GM23338 (cell line): ENCODE measurements around the gene PRSS36. TPM values are rescaled to one million over a fixed set of nuclear protein-coding genes. Genes with fewer than 3 reads are reported as not detected.

Experiments
- ATAC-seq: fragments of 200-7000 bp; cut with Tn5 transposase; 3 replicates; pipeline ENCODE4 v1.9.1; 2020
- DNase-seq: peaks from one replicate; pipeline ENCODE4 v3.0.0-alpha.2; 2015; ENCODE audit warnings: low spot score
- H2AFZ ChIP-seq: fragments of 200-600 bp; sonication (generic); 2 replicates; pipeline ENCODE4 v1.8.0; 2016; ENCODE audit warnings: antibody characterized with exemption, mild to moderate bottlenecking, moderate library complexity
- H3F3A ChIP-seq: fragments of 200-600 bp; sonication (generic); replicated peaks from 2 replicates; pipeline ENCODE4 v1.8.0; 2017; ENCODE audit warnings: antibody characterized with exemption, mixed run types, low read depth
- H3K27ac ChIP-seq: fragments of 200-600 bp; sonication (generic); 2 replicates; pipeline ENCODE4 v1.6.1; 2016; ENCODE audit warnings: low read depth
- H3K27me3 ChIP-seq: fragments of 200-600 bp; sonication (generic); 2 replicates; pipeline ENCODE4 v1.8.0; 2016; ENCODE audit warnings: mild to moderate bottlenecking, mixed run types, moderate library complexity; ENCODE audit not compliant: insufficient read depth
- H3K36me3 ChIP-seq: fragments of 200-600 bp; sonication (generic); 2 replicates; pipeline ENCODE4 v1.8.0; 2016; ENCODE audit warnings: mild to moderate bottlenecking; ENCODE audit not compliant: insufficient read depth
- H3K4me1 ChIP-seq: fragments of 200-600 bp; sonication (generic); 2 replicates; pipeline ENCODE4 v1.8.0; 2016; ENCODE audit warnings: mild to moderate bottlenecking, moderate library complexity; ENCODE audit not compliant: insufficient read depth
- H3K4me2 ChIP-seq: fragments of 200-600 bp; sonication (generic); 2 replicates; pipeline ENCODE4 v1.7.1; 2017; ENCODE audit warnings: mixed run types
- H3K4me3 ChIP-seq: fragments of 200-600 bp; sonication (generic); 2 replicates; pipeline ENCODE4 v1.6.1; 2016; ENCODE audit warnings: mixed run types
- H3K79me2 ChIP-seq: fragments of 200-600 bp; sonication (generic); replicated peaks from 2 replicates; pipeline ENCODE4 v1.8.0; 2017; ENCODE audit warnings: mild to moderate bottlenecking; ENCODE audit not compliant: insufficient read depth
- H3K9me2 ChIP-seq: fragments of 200-600 bp; sonication (generic); 2 replicates; pipeline ENCODE4 v1.8.0; 2017; ENCODE audit not compliant: insufficient read depth
- H4K20me1 ChIP-seq: fragments of 200-600 bp; sonication (generic); replicated peaks from 2 replicates; pipeline ENCODE4 v1.8.0; 2017; ENCODE audit warnings: mild to moderate bottlenecking; ENCODE audit not compliant: insufficient read depth
- H3K27ac Mint-ChIP-seq: 2 replicates; pipeline ENCODE4 v1.8.0; 2020; ENCODE audit warnings: inconsistent platforms, mild to moderate bottlenecking, moderate library complexity, mixed read lengths
- H3K27me3 Mint-ChIP-seq: 3 replicates; pipeline ENCODE4 v1.8.0; 2022; ENCODE audit warnings: low read depth, mild to moderate bottlenecking, moderate library complexity, mixed read lengths, inconsistent platforms; ENCODE audit not compliant: insufficient read depth, poor library complexity
- H3K36me3 Mint-ChIP-seq: 3 replicates; pipeline ENCODE4 v1.8.0; 2021; ENCODE audit warnings: low read depth, mild to moderate bottlenecking, inconsistent platforms, moderate library complexity, mixed read lengths
- H3K4me1 Mint-ChIP-seq: 3 replicates; pipeline ENCODE4 v1.8.0; 2020; ENCODE audit warnings: mild to moderate bottlenecking, inconsistent platforms, mixed read lengths
- H3K4me3 Mint-ChIP-seq: 3 replicates; pipeline ENCODE4 v1.8.0; 2021; ENCODE audit warnings: moderate library complexity, mild to moderate bottlenecking, inconsistent platforms, mixed read lengths
- H3K9me3 Mint-ChIP-seq: 3 replicates; pipeline ENCODE4 v1.8.0; 2020; ENCODE audit warnings: moderate library complexity, mild to moderate bottlenecking, inconsistent platforms, mixed read lengths
- CREB1 ChIP-seq: fragments of 250-450 bp; sonication (Bioruptor Pico); IDR thresholded peaks from 2 replicates; pipeline ENCODE4 v1.5.0; 2020; ENCODE audit warnings: low read depth, mild to moderate bottlenecking, moderate library complexity
- CTCF ChIP-seq, 2 experiments: fragments of 200-600 bp in 1 of 2; sonication (generic) in 1 of 2; conservative IDR thresholded peaks; 2 replicates each; pipeline versions ENCODE4 v1.5.1 to v1.6.1; 2016 to 2017; ENCODE audit warnings: antibody characterized with exemption in 2 of 2, low read depth in 2 of 2, mild to moderate bottlenecking in 2 of 2, moderate library complexity in 1 of 2
- EZH2 ChIP-seq: fragments of 200-600 bp; sonication (generic); IDR thresholded peaks from one replicate; pipeline ENCODE4 v1.8.0; 2017; ENCODE audit warnings: antibody characterized with exemption, mild to moderate bottlenecking, low read depth; ENCODE audit not compliant: unreplicated experiment
- EZH2phosphoT487 ChIP-seq: fragments of 200-600 bp; sonication (generic); IDR thresholded peaks from one replicate; pipeline ENCODE4 v1.8.1; 2018; ENCODE audit warnings: antibody characterized with exemption; ENCODE audit not compliant: unreplicated experiment
- JUNB ChIP-seq: IDR thresholded peaks from one replicate; pipeline ENCODE4 v1.6.1; 2016; ENCODE audit warnings: antibody characterized with exemption; ENCODE audit not compliant: unreplicated experiment
- NANOG ChIP-seq: IDR thresholded peaks from 2 replicates; pipeline ENCODE4 v1.6.1; 2016; ENCODE audit warnings: antibody characterized with exemption, borderline replicate concordance
- POLR2AphosphoS5 ChIP-seq: IDR thresholded peaks from 2 replicates; pipeline ENCODE4 v1.6.1; 2016; ENCODE audit warnings: antibody characterized with exemption, low read depth
- REST ChIP-seq: IDR thresholded peaks from one replicate; pipeline ENCODE4 v1.6.1; 2018; ENCODE audit warnings: antibody characterized with exemption; ENCODE audit not compliant: unreplicated experiment
- STAT1 ChIP-seq: IDR thresholded peaks from one replicate; pipeline ENCODE4 v1.6.1; 2016; ENCODE audit warnings: antibody characterized with exemption; ENCODE audit not compliant: unreplicated experiment
- ZNF114 ChIP-seq: fragments of 250-450 bp; sonication (Bioruptor Pico); IDR thresholded peaks from 2 replicates; pipeline ENCODE4 v1.5.0; 2020; ENCODE audit warnings: mild to moderate bottlenecking, moderate library complexity
- ZNF331 ChIP-seq: fragments of 250-450 bp; sonication (Bioruptor Pico); IDR thresholded peaks from 2 replicates; pipeline ENCODE4 v1.5.0; 2020; ENCODE audit warnings: low read depth, mild to moderate bottlenecking, moderate library complexity
- polyA plus RNA-seq: library from polyadenylated mRNA; unstranded; fragments of >200 nt; fragmentation: Nextera tagmentation; extraction: Ambion mirVana; gene quantifications from 2 replicates; pipeline ENCODE4 v1.2.1, GENCODE V29; 2016
- total RNA-seq: library from RNA; depleted of rRNA; stranded (reverse); fragments of >200 nt; shearing (Covaris generic); gene quantifications from 2 replicates; pipeline ENCODE4 v1.2.3, GENCODE V29; 2014
- TF ChIP-seq, protein P1 (sequence below): IDR thresholded peaks from 2 replicates; pipeline ENCODE4 v1.6.1; 2016; ENCODE audit warnings: antibody characterized with exemption

Gene PRSS36
- total and polyA plus RNA-seq, 2 experiments from 2014 or later: 0.91 to 1.4 TPM

DNA sequence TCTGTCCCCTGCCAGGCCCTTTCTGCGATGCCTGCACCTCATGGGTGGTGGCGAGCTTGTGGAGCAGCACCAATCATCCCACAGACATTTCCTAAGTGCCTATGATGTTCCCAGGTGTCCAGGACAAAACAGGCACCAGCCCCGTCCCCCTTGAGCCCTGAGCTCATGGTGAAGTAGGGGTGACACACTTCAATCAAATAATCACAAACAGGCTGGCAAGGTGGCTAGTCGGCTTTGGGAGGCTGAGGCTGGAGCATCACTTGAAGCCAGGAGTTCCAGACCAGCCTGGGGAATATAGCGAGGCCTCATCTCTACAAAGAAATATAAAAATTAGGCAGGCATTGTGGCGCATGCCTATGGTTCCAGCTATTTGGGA lies 13.6 kb downstream of the PRSS36 start:
- H3K27ac ChIP-seq: no peak overlapping the region
- H3K9me2 ChIP-seq: no peaks in the 10 kb centered on the region
- Mint-ChIP-seq H3K4me3 (peak overlapping the region; percentile 94), H3K4me1 (peaks cover 65% of the 10 kb centered on the region), H3K27me3 (peaks cover 29% of the 10 kb centered on the region), H3K36me3 (peaks cover 27% of the 10 kb centered on the region), H3K9me3 (no peaks in the 10 kb centered on the region; the same call in 2 of the 3 replicates), H3K27ac (no peak overlapping the region)
- peaks cover 8% of the 10 kb centered on the region; the same call in 1 of the 2 replicates for H3K79me2 ChIP-seq
- no peak overlapping the region for H3K4me3 ChIP-seq
- DNase-seq: no peak
- no peaks in the 10 kb centered on the region for H3K27me3 ChIP-seq
- no peak for TF ChIP-seq REST
- no peak for TF ChIP-seq EZH2
- TF ChIP-seq ZNF331 (CRISPR knock-in tag): no peak
- TF ChIP-seq POLR2AphosphoS5: no peak
- TF ChIP-seq, protein P1, sequence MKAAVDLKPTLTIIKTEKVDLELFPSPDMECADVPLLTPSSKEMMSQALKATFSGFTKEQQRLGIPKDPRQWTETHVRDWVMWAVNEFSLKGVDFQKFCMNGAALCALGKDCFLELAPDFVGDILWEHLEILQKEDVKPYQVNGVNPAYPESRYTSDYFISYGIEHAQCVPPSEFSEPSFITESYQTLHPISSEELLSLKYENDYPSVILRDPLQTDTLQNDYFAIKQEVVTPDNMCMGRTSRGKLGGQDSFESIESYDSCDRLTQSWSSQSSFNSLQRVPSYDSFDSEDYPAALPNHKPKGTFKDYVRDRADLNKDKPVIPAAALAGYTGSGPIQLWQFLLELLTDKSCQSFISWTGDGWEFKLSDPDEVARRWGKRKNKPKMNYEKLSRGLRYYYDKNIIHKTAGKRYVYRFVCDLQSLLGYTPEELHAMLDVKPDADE: no peak
- no peak for TF ChIP-seq EZH2phosphoT487
- no peak for TF ChIP-seq STAT1
- TF ChIP-seq NANOG: no peak
- peaks cover 34% of the 10 kb centered on the region for H3K4me1 ChIP-seq
- ATAC-seq: no peak
- H3K4me2 ChIP-seq: no peak overlapping the region
- no peak overlapping the region for H2AFZ ChIP-seq
- no peaks in the 10 kb centered on the region; the same call in 1 of the 2 replicates for H4K20me1 ChIP-seq
- peaks cover 6% of the 10 kb centered on the region for H3K36me3 ChIP-seq
- H3F3A ChIP-seq: 0 out of 2 replicates have a peak, but pooled peaks cover 3% of the 10 kb centered on the region

DNA sequence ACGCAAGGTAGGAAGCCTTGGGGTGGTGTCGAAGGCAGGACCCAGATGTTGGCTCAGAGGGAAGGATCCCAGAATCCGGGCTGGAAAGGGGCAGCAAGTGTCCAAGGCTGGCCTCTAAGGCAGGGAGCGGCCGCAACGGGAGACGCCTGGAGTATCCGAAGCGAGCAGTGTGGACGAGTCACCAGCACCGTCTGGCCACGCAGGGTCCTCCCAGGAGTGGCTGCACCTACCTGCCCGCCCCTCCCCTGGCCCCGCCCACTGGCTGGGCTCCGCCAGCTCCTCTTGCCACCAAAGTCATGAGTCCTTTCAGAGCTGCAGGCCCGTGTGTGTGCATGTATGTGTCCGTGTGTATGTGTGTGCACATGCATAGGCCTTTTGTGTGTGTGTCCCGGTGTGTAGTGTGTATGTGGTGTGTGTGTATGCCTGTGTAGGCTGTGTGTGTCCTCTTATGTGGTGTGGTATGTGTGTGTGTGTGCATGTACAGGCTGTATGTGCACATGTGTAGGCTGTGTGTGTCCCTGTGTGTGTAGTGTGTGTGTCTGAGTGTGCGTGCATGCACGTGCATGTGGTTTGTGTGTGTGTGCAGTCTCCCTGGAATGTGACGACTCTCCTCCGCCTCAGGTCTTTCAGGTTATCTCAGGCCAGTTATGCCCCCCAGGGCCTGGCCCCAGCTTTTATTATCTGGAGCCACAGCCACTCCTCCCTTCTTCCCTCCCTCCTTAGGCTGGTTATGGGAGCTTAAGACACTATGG lies 14.2 kb downstream of the PRSS36 start, which contains the start of gene PRSS8:
Gene PRSS8 (minus strand): TSS at position 193 of the 752 bp plus-strand sequence. CDS start 229 bp downstream, outside the sequence.
- DNase-seq (peak; percentile 61), ATAC-seq (peak; percentile 29)
- Mint-ChIP-seq H3K4me3 (peak within 1 kb of the TSS; percentile 94), H3K36me3 (peaks cover 33% of the 10 kb centered on the region), H3K9me3 (no peaks in the 10 kb centered on the region; the same call in 2 of the 3 replicates), H3K4me1 (peaks cover 66% of the 10 kb centered on the region), H3K27ac (peak within 1 kb of the TSS; percentile 98), H3K27me3 (peaks cover 35% of the 10 kb centered on the region)
- Histone ChIP-seq H3K4me2 (peak within 1 kb of the TSS; percentile 79), H3K9me2 (no peaks in the 10 kb centered on the region), H2AFZ (peak within 1 kb of the TSS; percentile 43; the same call in 1 of the 2 replicates), H3F3A (0 out of 2 replicates have a peak, but pooled peaks cover 3% of the 10 kb centered on the region), H3K27ac (peak within 1 kb of the TSS; percentile 97), H3K4me1 (peaks cover 39% of the 10 kb centered on the region), H3K36me3 (peaks cover 9% of the 10 kb centered on the region), H3K4me3 (peak within 1 kb of the TSS; percentile 94), H3K79me2 (peaks cover 8% of the 10 kb centered on the region; the same call in 1 of the 2 replicates), H4K20me1 (no peaks in the 10 kb centered on the region; the same call in 1 of the 2 replicates), H3K27me3 (no peaks in the 10 kb centered on the region)
- peak; percentile 70 for TF ChIP-seq POLR2AphosphoS5
- no peak for TF ChIP-seq ZNF114 (CRISPR knock-in tag)
- no peak for TF ChIP-seq EZH2phosphoT487
- no peak for TF ChIP-seq NANOG
- TF ChIP-seq CTCF (conservative IDR thresholded peaks at IDR 0.05; ENCODE audit: low read depth in 2 of 2): no peak
- TF ChIP-seq JUNB: no peak
- TF ChIP-seq ZNF331 (CRISPR knock-in tag): no peak
- no peak for TF ChIP-seq STAT1
- TF ChIP-seq CREB1 (CRISPR knock-in tag): no peak
